Activated naive CD8-positive, alpha-beta T cell treated with anti-CD3 and anti-CD28 coated beads, Interleukin-2, amount 10 ng/mL, durations not matched to agents 7 days and 5 days (primary cell): Measurements from ENCODE around the gene RAD9A. TPM values are rescaled to one million over a fixed set of nuclear protein-coding genes. Genes with fewer than 3 reads are reported as not detected.
A peak's percentile ranks its signal among the peaks of the same experiment; 100 is the strongest.

Source experiments
- ATAC-seq: fragments of 150-1000 bp; cut with Tn5 transposase; one replicate; pipeline ENCODE4 v1.10.0; 2021; ENCODE audit warnings: low read depth, moderate library complexity
- POLR2A ChIA-PET: fragments of 350-600 bp; sonication (Branson Sonifier 250); formaldehyde crosslinking; loops from one replicate; lab custom pipeline; 2021; ENCODE audit warnings: antibody characterized with exemption; lab: Charles Lee
- DNase-seq: peaks from one replicate; pipeline ENCODE4 v3.0.0; 2021
- H3K27ac Mint-ChIP-seq: one replicate; pipeline ENCODE4 v1.8.0; 2022; ENCODE audit warnings: mild to moderate bottlenecking, mixed read lengths
- H3K27me3 Mint-ChIP-seq: one replicate; pipeline ENCODE4 v1.8.0; 2022; ENCODE audit warnings: mild to moderate bottlenecking, moderate library complexity, mixed read lengths
- H3K36me3 Mint-ChIP-seq: one replicate; pipeline ENCODE4 v1.8.0; 2021; ENCODE audit warnings: mild to moderate bottlenecking, mixed read lengths
- H3K4me1 Mint-ChIP-seq: one replicate; pipeline ENCODE4 v1.8.0; 2021; ENCODE audit warnings: mixed read lengths
- H3K4me3 Mint-ChIP-seq: one replicate; pipeline ENCODE4 v1.8.0; 2022; ENCODE audit warnings: mild to moderate bottlenecking, moderate library complexity, mixed read lengths
- H3K9me3 Mint-ChIP-seq: one replicate; pipeline ENCODE4 v1.8.0; 2021; ENCODE audit warnings: mixed read lengths
- total RNA-seq, 2 experiments: library from RNA; stranded (reverse); gene quantifications; one replicate each; pipeline ENCODE4 v1.2.3, GENCODE V29; 2021

RAD9A gene
- total RNA-seq, 2 experiments from 2014 or later = 65.3 to 67.1 TPM

DNA sequence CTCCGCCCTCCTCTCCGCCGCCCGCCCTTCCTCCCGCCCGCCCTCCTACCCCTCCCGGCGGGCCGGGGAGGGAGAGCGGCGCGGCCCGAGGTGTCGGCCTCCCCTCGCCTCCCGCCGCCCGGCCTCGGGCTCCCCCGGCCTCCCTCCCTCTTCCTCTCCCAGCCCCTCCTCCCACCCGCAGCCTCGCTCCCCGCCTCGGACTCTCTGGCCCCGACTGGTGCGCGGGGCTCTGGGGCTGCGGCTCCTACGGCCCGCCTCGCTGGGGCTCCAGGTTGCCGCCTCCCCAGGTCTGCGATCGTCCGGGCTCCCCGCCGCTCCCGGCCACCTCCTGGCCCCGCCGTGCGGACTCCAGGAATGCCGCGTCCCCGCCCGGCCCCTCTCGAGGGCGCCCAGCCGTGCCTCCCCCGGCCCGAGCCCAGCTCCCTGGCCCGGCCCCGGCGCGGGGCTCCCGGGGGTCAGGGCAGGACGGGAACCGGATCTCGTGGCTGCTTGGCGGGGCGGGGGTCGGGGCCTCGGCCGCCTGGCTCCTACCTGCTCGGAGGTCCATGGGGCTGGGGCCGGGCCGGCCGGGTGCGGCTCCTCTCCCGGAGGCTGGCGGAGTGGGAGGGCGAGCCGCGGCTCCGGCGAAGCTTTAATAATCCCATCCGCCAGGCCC is 18.7 kb upstream of the RAD9A start, which contains the start of gene CLCF1:
Gene CLCF1 (minus strand): TSS at position 606 of the 655 bp plus-strand sequence. CDS start 59 bp downstream, at position 547.
- ATAC-seq (peak; percentile 37), DNase-seq (peak; percentile 66)
- Mint-ChIP-seq H3K27ac (peak within 1 kb of the TSS; percentile 79), H3K9me3 (no peaks in the 10 kb centered on the region), H3K4me3 (peak within 1 kb of the TSS; percentile 86), H3K4me1 (peaks cover 43% of the 10 kb centered on the region), H3K27me3 (peaks cover 60% of the 10 kb centered on the region), H3K36me3 (no peaks in the 10 kb centered on the region)
- POLR2A ChIA-PET = interaction anchor here (0.6 to 5.6 kb wide), 11 partner anchors 9 to 316 kb away, joined by 3 to 42 read pairs (median 4); partner anchors contain the start of genes POLD4 and TBC1D10C

DNA sequence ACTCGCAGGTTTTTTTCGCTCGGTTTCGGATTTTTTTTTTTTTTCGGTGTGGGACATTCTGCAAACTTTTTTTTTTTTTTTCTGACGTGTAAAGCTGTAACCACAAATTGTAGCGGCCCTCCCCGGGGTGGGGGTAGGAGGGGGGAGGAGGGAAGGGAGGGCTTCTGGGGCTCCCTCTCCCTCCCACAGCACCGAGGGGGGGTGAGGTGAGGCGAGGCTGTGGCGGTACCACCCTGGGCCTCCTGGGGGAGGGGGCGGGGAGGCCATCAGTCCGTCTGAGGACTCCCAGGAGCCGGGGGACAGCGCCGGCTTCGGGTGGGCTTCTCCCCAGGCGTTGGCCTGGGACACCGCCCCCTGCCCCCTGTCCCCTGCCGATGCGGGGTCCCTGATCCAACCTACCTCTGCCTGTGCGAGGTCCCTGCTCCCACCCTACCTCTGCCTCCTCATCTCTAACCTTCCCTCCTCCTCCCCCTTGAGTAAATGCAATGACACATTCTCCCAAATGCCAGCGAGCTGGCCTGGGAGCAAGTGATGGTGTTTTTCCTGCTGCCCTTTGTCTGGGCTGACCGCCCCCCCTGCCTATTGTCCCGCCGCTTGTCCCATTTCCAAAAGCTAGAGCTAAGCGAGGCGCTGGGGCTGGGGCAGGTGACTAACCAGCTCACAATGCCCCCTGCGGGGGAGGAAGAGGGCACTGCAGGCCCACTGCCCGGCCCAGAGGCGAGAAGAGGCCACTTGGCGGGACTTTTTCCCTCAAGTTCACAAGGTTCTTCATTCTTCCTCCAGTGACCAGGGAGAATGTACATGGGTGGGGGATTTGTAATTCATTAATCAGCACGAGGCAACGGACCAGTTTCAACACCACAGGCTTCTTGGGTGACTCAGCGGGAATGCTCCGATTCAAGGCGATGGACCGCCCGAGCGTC is 17.9 kb upstream of the RAD9A start:
- peaks cover 35% of the 10 kb centered on the region for H3K4me1 Mint-ChIP-seq
- peaks cover 58% of the 10 kb centered on the region for H3K27me3 Mint-ChIP-seq
- H3K27ac Mint-ChIP-seq = peak overlapping the region; percentile 79
- DNase-seq = no peak
- no peaks in the 10 kb centered on the region for H3K9me3 Mint-ChIP-seq
- POLR2A ChIA-PET = interaction anchor here (0.6 to 5.6 kb wide), 9 partner anchors 17 to 1452 kb away, joined by 3 to 42 read pairs (median 4); partner anchors contain the start of genes POLD4 and RAD9A
- peak overlapping the region; percentile 86 for H3K4me3 Mint-ChIP-seq
- ATAC-seq = peak; percentile 45
- no peaks in the 10 kb centered on the region for H3K36me3 Mint-ChIP-seq

DNA sequence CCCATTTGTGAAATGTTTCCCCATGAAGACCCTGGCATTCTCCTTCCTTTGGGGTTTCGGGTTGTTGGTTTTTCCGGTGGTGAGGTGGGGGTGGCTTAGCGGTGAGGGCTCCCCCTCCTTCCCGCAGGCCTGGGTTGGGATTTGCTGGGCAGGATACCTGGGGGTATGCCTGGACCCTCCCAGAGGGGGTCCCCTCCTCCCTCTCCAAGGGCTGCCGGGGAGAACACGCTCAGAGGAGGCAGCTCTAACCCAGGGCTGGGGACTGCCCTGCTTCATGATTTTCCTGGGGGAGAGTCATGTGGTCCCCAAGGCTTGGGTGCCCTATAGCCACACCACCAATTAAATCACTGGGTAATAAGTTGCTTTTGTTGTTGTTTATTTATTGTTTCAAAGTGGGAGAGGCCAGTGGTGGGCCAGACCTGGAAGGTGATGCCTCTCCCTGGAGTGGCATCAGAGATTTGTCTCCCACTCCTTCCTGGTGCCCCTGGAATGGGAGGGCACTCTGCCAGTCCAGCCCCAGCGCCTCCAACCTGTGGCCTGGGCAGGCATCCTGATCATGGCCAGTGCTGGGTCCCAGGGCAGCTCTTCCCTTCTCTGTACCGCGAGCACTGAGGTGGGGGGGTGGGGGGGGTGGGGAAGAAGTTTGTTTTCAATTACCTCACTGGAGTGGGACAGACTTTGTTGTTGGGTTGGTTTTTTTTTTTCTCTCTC is 17.1 kb upstream of the RAD9A start:
- Mint-ChIP-seq H3K9me3 (no peaks in the 10 kb centered on the region), H3K36me3 (no peaks in the 10 kb centered on the region), H3K27me3 (peaks cover 53% of the 10 kb centered on the region), H3K27ac (no peak overlapping the region), H3K4me1 (peaks cover 30% of the 10 kb centered on the region), H3K4me3 (peak overlapping the region; percentile 85)
- POLR2A ChIA-PET = interaction anchor here (0.6 to 5.6 kb wide), 5 partner anchors 12 to 1453 kb away, joined by 4 to 42 read pairs (median 4); partner anchors contain the start of genes POLD4 and RAD9A
- ATAC-seq = no peak
- DNase-seq = no peak

DNA sequence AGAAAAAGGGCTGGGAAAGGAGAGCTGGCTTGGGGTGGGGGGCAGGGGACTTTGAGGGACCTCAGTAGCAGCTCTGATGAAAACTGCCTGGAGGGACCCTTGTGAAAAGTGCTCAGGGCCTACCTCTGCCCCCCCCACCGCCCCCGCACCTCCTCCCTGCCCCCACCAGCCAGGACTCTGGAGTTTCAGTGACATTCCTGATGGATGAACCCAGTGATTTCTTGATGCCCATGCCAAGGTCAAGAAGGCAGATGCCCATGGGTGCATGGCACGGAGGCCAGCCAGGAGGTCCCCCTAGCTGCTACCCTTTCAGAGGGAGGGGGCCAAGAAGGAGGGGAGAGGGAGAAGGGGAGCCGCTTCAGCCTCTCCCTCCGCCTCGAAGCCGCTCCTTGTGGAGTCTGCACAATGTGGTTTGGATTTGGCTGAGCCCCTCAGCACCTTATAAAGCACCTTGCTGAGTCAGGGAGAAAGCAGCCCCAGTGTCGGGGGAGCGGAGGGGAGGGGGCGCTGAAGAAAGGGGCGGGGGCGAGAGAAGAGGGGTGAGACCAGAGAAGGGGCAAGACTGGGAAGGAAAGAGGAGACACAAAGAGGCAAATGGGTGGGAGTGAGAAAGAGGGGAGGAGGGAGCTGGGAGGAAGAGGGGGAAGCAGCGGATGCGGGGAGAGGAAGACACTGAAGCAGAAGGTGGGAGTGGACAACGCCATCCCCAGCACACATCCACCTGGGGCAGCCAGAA is 16.3 kb upstream of the RAD9A start:
- POLR2A ChIA-PET = interaction anchor here (1.2 to 2.6 kb wide), 4 partner anchors 10 to 23 kb away, joined by 3 to 13 read pairs (median 5); partner anchors contain the start of genes POLD4 and RAD9A
- ATAC-seq (no peak), DNase-seq (no peak)
- Mint-ChIP-seq H3K4me1 (peaks cover 27% of the 10 kb centered on the region), H3K4me3 (no peak overlapping the region), H3K9me3 (no peaks in the 10 kb centered on the region), H3K27ac (no peak overlapping the region), H3K36me3 (no peaks in the 10 kb centered on the region), H3K27me3 (peaks cover 48% of the 10 kb centered on the region)

DNA sequence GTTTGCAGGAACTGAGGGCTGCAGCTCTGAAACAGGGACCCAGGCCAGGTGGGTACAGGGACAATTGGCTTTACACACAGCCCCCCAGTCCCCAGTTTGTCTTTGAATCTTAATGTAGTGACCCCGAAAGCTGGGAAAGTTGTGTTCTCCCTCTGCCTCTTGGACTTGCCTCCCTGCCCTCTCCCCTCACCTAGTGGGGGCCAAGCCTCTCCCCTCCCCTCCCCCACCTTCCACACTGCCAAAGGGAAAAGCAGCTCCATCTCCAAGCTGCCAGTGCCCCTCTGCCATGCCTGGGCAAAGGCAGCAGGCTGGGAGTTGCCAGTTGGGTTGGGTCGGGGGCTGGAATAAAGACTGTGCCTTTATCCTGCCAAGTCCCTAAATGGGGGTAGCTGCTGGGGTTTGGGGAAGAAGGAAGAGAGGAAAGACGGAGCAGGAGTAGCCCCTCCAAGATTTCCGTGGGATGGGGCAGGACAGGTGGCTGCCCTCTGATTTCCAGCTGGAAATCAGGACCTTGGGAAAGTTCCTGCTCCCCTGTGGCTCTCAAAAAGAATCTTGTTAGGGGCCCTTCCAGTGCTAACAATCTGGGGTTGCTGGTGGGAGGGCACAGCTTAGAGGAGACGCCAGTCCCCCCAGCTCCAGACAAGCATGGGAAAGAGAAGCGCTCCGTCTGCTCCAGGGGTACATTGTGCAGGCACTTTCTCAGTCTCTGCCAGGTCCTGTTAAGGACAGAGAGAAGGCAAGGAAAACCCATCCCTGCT is 15.5 kb upstream of the RAD9A start:
- Mint-ChIP-seq H3K4me1 (peaks cover 26% of the 10 kb centered on the region), H3K36me3 (no peaks in the 10 kb centered on the region), H3K27me3 (peaks cover 40% of the 10 kb centered on the region)

DNA sequence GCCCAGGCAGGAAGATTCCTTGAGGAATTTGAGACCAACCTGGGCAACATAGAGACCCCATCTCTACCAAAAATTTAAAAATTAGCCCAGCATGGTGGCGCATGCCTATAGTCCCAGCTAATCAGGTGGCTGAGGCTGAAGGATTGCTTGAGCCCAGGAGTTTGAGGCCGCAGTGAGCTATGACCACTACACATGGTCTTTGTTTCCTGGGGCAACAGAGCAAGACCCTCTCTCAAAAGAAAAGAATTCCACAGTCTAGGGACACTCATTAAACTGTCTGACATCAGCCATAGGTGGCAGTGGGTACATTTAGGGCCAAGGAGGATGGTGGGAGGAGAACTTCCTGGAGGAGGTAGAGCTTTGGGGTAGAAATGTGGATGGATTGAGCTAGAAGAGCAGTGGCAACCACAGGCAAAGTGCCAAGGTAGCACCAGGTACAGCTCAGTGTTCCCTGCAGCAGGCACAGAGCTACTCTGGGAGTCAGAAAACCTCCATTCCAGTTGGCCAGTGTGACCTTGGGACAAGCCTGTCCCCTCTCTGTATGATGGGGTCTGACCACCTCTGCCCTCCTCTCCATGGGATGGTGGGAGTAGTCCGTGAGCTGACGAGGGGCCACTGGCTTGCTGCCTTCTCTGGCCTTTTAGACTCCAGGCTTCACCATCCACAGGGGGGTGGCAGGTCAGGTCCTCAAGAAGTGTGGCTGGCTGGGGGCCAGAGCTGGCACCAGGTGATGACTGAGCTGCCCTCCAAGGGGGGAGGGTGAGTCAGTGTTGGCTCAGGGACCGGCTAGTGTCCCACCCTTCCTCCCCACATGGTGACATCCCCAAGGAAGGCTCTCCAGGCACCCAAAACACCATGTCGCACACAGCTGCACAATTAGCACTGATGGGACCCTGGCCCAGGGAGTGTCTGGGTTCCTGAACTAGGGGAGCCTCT is 14.6 kb upstream of the RAD9A start:
- Mint-ChIP-seq H3K4me3 (no peak overlapping the region), H3K9me3 (no peaks in the 10 kb centered on the region), H3K4me1 (peaks cover 20% of the 10 kb centered on the region), H3K27me3 (peaks cover 33% of the 10 kb centered on the region), H3K36me3 (no peaks in the 10 kb centered on the region), H3K27ac (no peak overlapping the region)
- POLR2A ChIA-PET = interaction anchor here (1.7 to 2.6 kb wide), 2 partner anchors 9 to 24 kb away, joined by 6 to 13 read pairs; partner anchors contain the start of gene POLD4
- ATAC-seq (no peak), DNase-seq (no peak)

More for the DNA sequence above, 15.5 kb upstream of the RAD9A start:
- Mint-ChIP-seq H3K9me3 (no peaks in the 10 kb centered on the region), H3K27ac (no peak overlapping the region), H3K4me3 (no peak overlapping the region)
- ATAC-seq (no peak), DNase-seq (no peak)
- POLR2A ChIA-PET = interaction anchor here (1.3 to 2.6 kb wide), 3 partner anchors 10 to 23 kb away, joined by 3 to 13 read pairs (median 6); partner anchors contain the start of genes POLD4 and RAD9A

DNA sequence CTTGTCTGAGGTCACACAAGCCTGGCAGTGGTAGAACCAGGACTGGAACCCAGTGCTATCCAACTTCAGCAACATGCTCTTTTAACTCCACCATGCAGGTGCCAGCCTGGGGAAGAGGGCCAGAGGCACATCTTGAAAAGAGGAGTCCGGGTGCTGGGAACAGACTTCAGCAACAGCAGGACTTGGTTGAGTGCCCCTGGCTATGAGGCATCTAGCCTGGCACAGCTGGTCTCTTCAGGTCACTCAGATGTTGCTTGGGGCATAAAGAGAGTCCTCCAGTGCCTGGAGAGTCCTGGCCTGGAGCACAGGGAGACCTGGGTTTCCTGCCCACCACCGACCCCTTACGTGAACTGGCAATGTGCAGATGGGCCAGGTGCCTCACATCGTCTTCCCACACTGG is 13.2 kb upstream of the RAD9A start:
- Mint-ChIP-seq H3K9me3 (no peaks in the 10 kb centered on the region), H3K27me3 (peaks cover 33% of the 10 kb centered on the region), H3K4me1 (peaks cover 21% of the 10 kb centered on the region), H3K4me3 (no peak overlapping the region), H3K27ac (peak overlapping the region; percentile 46), H3K36me3 (no peaks in the 10 kb centered on the region)
- ATAC-seq = no peak
- POLR2A ChIA-PET = interaction anchor here (4.7 kb wide), 1 partner anchor 25 kb away, joined by 28 read pairs; the partner anchor contains the start of gene POLD4
- no peak for DNase-seq

DNA sequence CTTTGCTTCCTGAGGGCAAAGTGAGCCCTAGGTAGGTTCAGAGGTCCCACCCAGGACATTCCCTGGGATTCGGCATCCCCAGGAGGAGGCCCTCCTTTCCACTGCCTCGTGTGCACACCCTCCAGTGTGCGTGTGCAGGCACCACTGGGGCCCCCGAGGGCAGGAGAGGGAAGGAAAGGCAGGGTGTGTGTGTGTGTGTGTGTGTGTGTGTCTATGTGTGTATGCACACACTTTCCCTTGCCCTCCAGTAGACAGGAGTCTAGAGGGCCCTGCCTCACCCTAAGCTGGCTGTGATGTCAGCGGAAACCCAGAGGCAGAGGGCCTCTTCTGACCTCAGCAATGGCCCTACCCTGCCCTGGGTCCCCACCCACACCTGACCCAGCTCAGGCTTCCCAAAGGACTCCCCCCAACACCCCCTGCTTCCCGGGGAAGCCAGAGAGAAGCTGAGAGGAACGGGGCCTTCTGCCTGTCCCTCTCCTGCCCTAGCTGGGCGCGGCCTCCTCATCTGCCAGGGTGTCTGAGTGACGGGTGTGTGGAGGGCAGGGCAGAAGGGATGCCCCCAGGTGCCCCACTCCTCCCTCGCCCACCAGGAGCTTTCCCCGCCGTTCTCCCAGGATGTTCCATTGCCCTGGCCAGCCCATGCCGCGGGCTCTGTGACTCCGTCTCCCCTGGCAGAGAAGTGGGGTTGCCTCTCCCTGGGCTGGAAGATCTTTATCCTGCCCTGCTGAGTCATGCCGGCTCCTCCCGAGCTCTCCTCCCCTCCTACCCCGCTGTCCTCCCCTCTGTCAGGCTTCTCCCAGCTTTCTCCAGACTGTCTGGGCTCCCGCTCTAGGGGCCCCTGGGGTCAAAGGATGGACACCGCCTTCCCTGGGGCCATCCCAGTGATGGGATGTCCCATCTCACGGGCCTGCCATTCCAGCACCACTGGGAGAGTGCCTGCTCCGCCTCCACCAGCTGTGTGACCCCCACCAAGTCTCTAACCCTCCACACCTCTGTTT is 12.4 kb upstream of the RAD9A start:
- no peak for DNase-seq
- H3K36me3 Mint-ChIP-seq = no peaks in the 10 kb centered on the region
- peaks cover 15% of the 10 kb centered on the region for H3K4me1 Mint-ChIP-seq
- H3K27me3 Mint-ChIP-seq = peaks cover 27% of the 10 kb centered on the region
- no peaks in the 10 kb centered on the region for H3K9me3 Mint-ChIP-seq
- POLR2A ChIA-PET = interaction anchor here (0.8 to 4.7 kb wide), 2 partner anchors 26 to 29 kb away, joined by 3 to 28 read pairs; partner anchors contain the start of gene POLD4
- H3K27ac Mint-ChIP-seq = no peak overlapping the region
- no peak for ATAC-seq
- no peak overlapping the region for H3K4me3 Mint-ChIP-seq

DNA sequence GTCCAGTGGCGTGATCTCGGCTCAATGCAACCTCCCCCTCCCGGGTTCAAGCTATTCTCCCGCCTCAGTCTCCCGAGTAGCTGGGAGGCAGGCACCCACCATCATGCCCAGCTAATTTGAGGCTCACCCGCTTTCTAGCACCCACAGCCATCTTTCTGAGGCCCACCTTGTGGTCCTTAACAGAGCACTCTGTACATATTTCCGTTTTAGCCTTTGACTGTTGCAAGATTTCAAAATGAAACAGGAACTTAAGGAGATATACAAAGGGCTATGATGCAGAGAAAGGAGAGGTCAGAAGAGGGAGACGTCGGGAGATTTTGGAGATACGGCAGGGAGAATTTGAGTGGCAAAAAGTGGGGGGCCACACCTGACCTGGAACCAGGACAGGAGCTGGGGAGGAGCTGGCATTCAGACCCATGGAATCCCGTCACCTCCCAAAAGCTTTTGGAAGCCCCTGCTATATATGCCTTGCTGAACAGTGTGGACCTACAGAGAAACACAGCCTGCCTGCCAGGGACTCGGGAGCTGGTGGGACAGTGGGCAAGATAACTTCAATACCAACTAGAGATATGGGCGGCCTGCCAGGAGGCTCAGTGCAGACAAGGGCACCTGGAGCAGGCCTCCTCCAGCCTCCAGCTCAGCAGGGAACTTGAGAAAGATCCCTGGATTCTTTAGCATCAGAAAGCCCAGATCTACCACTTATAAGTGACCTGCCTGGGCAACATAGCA is 10.4 kb upstream of the RAD9A start:
- Mint-ChIP-seq H3K4me1 (peaks cover 7% of the 10 kb centered on the region), H3K4me3 (no peak overlapping the region), H3K27ac (peak overlapping the region; percentile 8), H3K36me3 (no peaks in the 10 kb centered on the region), H3K27me3 (peaks cover 22% of the 10 kb centered on the region), H3K9me3 (no peaks in the 10 kb centered on the region)
- no peak for DNase-seq
- no peak for ATAC-seq
- POLR2A ChIA-PET = interaction anchor here (0.7 to 4.7 kb wide), 10 partner anchors 10 to 229 kb away, joined by 4 to 28 read pairs (median 6); partner anchors contain the start of genes POLD4 and RAD9A
